NCI-H82 (cell line): ENCODE data around the gene C3orf62.
"Not testable (repeated sequence)": the region's sequence is repeated elsewhere in the genome, so short reads cannot be mapped to it uniquely, and the experiment has no call there.

Experiments used
- DNase-seq: peaks from one replicate; lab custom pipeline; 2025; lab: John Stamatoyannopoulos, UW

The C3orf62 gene

DNA sequence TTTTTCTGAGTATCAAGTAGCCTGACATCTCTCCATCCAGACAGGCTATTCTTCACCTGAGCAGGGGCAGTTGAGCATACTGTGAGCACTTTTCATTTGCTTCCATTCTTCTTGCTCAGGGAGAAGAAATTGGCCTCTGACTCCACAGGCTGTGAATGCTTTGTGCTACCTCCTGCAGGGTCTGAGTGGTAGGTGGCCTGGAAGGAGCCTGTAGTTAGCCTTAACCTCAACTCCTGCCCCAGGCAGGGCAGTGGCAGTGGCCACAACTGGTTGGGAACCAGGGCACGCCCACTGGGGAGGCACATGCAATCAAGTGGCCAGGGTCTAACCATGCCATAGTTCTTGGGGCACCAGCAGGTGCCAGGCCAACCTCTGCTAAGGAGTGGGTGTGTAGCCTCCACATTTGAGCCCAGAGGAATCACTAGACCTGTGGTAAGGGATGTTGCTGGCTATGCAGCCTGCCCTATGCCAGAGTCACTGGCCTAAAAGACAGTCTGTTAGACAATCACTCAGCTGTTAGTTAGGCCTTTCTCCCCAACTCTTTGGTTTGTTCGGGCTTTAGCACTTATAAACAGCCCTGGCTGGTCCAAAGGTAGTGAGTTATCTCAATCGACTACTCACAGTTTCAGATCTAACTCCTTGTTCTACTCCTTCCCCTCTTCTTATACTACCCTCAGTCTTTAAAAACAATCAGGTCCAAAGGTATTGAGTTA, 7.4 kb downstream of the C3orf62 start:
- DNase-seq = no peak

DNA sequence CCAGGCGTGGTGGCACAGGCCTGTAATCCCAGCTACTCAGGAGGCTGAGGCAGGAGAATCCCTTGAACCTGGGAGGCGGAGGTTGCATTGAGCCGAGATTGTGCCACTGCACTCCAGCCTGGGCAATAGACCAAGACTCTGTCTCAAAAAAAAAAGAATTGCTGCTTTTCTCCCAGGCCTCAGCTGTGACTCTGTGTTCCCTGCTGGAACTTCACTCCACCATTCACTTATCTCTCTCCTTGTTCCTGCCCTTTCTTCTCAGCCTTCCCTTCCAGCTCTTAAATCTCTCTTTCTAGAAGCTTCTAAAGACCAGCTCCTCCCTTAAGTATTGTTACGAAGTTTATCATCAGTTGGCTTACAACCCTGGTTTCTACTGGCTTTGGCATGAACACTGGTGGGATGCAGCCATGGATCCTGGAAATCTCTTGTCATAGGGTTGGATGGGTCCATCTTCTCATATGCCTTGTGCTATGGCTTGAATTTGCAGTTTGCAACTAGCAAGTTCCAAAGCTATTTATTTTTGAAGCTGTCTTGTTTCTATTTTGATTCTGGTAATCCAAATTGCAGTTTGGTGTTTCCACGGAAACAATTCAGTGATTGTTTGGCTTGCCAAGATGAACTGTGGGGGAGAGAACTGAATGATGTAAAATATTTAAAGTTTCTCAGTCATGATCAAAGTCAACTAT, 10.5 kb downstream of the C3orf62 start:
- no peak for DNase-seq

GRCh38 chr3:49265661-49266386, 11.2 kb downstream of the C3orf62 start:
- no peak for DNase-seq

- no peak for DNase-seq
These were observed 13.7 kb downstream of the C3orf62 start for GRCh38 chr3:49263159-49263889.

GRCh38 chr3:49260806-49261324, 16.2 kb downstream of the C3orf62 start:
- no peak for DNase-seq

DNA sequence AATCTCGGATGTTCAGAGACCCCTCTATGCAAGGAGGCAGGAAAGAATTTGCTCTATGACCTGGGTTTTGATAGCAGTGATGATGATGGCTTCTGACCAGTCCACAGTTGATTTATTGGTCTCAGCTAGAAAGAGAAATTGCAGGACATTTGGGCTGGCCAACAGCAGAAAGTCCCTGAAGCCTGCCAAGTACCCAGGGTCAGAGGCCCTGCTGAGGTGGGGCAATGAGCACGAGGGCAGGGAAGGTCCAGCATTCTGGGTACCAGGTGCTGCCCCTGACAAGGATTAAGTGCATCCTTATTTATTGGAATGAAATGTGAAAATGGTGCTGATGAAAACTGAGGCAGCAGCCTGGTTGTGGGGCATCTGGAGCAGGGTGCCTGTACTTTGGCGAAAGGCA, 19.8 kb downstream of the C3orf62 start:
- no peak for DNase-seq

DNA sequence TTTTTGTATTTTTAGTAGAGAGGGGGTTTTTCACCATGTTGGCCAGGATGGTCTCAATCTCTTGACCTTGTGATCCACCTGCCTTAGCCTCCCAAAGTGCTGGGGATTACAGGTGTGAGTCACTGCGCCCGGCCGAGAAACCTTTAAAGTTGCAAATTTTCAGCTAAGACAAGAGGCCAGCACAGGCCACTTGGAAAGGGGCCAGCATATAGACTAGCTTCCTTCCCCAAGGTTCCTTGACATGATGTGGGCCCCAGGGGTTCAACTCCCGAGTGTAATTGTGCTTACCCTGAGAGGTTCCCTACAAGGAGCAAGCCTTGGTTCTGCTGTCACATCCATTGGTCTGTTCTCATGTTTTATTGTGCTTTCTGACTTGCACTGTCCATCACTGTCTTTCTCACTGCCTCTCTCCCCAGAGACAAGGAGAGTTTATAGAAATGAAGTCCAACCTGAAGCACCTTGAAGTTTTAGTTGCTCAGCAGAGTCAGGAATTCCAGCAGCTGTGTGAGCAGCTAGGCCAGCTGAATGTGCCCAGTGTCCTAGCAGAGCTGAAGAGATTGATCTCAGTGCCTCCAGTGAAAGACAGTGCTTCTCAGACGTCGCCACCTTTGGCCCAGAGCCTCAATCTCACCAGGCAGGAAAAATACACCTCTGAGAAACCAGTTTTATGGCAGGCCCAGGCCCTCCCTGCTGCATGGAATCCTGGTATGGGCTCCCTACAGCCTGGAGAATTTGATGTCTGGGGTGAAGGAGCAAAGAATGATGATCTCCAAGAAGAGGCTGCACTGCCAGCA, 21.1 kb downstream of the C3orf62 start:
- DNase-seq = no peak

DNA sequence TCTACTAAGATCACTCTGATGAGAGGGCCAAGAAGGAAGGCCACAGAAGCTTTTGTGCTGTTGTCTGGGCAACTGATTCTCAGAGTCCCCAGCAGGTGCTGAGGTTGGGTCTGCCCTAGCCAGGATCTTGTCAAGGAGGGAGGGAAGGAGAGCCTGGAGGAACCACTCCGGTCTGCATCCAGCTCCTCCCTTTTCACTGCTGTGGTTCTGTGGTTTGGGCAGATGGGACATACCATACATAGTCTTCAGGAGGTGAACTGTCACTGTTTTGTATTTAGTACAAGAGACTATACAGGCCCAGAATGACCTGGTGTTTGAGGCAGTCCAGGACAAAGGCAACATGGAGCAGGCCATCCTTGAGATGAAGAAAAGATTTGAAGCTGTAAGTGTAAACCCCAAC, 21.9 kb downstream of the C3orf62 start:
- DNase-seq = no peak

GRCh38 chr3:49253512-49253911, 23.5 kb downstream of the C3orf62 start:
- no peak for DNase-seq

- no peak for DNase-seq
These were observed 28.2 kb downstream of the C3orf62 start for GRCh38 chr3:49248840-49249227.

DNA sequence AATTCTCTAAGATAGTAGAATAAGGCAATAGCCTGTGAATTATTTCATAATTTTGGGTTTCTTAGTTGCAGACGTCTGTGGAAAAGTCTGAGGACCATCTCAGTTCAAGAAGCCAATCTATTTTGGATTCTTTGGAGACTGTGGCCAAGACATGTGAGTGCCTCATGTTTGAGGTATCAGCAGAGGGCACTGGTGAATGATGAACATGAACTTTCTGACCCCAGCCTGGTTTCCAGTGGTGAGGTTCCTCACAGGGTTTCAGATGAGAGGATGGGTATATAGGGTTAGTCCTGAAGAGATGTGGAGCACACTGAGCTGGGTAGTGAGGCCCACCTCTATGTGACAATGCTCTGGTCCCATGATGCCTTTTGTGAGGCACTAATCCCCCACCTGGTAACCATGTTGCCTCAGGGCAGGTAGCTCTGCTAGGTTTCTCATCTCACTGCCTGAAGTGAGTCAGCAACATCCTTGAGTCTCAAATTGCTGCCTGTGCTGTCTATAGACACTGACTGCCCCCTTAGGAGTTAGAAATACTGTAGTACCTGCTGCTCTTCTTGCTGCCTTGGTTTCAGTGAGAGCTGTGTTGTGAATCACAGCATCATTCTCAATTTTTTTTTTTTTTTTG, 32.3 kb downstream of the C3orf62 start:
- DNase-seq = no peak

GRCh38 chr3:49240091-49240490, 36.9 kb downstream of the C3orf62 start:
- not testable (repeated sequence) for DNase-seq

DNA sequence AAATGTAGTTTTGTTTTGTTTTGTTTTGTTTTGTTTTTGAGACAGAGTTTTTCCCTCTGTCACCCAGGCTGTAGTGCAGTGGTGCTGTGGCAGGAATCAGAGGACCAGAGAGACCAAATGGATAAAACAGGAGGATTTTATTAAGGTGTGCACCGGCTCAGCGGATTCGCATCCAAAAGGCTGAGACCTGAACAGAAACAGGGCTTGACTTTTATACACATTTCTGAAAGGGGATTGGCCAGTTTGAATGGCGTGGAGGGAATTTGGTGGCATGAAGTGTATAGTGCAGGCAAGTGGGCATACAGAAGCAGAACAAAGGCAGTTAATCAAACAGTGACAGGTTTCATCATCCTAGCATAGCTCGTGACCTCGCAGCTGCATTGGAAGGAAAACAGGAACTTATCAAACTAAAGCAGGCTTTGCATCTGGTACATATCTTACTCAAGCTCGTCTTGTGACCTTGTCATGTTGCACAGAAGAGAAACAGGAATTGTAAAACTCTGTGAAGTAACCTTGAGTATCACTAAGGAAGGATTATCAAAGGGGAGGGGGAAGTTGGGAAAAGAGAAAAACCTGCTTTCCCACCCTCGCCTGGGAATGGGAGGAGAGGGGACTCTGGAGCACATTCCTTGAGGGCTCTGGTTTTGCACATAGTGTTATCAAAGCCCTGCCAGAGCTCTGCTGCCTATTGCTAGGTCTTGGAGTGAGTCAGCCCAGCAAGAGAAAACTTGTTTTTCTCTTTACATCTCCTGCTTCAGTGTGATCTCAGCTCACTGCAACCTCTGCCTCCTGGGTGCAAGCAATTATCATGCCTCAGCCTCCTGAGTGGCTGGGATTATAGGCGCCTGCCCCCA, 38.5 kb downstream of the C3orf62 start:
- DNase-seq = no peak

DNA sequence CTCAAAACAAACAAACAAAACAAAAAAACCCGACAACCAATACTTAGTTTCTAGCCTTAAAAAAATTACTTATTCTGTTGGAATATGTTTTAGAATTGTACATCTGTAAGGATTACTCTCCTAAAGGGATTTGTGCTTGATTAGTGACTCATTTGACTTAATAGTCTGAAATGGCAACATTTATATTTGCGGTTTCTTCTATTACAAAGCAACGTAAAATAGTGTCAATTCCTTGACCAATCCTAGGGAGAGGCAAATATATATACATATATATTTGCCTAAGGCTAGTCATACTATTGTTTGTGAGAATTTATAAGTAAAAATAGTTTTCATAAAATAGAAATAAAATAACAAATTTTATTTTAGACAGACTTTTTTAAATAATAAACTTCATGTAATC, 39.7 kb downstream of the C3orf62 start:
- no peak for DNase-seq

DNA sequence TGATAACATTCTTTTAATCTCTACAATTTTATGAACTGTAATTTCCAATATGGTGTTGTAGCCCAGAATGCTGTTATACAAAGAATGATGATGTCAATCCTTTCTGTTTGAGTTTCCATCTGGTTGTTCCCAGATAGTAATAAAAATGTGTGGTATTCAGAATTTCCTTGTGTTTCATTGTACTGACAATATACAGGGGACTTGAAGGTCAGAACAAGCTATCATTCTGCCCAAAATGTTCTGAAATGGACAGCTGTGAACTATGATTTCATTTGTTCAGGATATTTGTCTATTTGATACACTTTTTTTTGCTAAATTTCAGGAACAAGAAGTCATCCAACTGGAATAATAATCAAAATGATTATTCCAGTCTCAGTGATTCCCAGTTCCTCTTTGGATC, 40.8 kb downstream of the C3orf62 start:
- no peak for DNase-seq

GRCh38 chr3:49228817-49229216, 48.2 kb downstream of the C3orf62 start:
- DNase-seq = not testable (repeated sequence)

GRCh38 chr3:49222002-49222401, 55.0 kb downstream of the C3orf62 start:
- DNase-seq = no peak

DNA sequence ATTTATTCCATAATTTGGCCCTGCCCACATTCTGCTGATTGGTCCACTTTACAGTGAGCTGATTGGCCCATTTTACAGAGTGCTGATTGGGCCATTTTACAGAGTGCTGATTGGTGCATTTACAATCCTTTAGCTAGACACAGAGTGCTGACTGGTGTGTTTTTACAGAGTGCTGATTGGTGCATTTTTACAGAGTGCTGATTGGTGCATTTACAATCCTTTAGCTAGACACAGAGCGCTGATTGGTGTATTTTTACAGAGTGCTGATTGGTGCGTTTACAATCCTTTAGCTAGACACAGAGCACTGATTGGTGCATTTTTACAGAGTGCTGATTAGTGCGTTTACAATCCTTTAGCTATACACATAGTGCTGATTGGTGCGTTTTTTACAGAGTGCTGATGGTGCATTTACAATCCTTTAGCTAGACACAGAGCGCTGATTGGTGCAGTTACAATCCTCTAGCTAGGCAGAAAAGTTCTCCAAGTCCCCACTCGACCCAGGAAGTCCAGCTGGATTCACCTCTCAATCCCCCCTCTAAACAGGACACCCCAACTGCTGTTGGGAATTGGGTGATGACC, 56.0 kb downstream of the C3orf62 start:
- DNase-seq = not testable (repeated sequence)

DNA sequence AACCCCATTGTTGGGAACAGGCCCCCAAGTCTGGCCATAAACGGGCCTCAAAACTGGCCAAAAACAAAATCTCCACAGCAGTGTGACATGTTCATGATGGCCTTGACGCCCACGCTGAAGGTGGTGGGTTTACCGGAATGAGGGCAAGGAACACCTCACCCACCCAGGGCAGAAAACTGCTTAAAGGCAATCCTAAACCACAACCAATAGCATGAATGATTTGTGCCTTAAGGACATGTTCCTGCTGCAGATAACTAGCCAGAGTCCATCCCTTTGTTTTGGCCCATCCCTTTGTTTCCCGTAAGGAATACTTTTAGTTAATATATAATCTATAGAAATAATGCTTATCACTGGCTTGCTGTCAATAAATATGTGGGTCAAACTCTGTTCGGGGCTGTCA, 57.9 kb downstream of the C3orf62 start:
- DNase-seq = no peak
